ENCODE measurements around the gene RBMS3.

DNA sequence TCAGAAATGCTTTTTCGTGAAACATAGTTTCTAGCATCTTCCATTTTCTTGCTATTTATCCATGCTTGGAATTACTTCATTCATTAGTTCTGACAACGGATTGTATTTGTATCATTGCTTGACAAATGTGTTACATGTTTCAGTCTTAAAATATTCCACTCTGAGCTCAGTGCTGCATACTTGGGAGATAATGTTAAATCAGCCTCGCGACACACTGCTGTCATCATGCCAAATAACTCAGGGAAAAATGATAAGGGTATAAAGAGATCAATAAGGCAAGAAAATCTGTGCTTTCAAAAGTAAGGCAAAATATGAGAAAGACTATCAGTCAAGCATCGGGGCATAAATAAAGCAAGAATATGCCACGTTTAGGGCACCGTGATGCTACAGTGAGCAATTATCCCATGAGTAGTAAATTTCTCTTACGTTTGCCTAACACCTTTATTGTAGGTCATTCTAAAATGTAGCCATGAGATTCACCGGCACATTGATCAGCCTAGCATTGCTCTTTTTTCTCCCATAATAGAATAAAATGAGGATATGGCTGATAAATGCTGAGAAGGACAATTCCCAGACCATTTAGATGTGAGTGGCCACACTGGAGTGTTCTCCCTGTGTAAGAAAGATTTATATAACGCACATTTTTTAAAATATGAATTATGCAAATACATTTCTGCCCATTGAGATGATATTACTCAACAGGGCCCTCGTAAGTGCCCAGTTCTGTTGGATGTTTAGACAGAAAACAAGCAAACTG lies 133.8 kb downstream of the RBMS3 start:
- no peak for TF ChIP-seq EZH2 (IDR thresholded peaks at IDR 0.05; ENCODE audit: low read depth, low read length, severe bottlenecking)
- no peak for TF ChIP-seq POLR2A (IDR thresholded peaks at IDR 0.05; ENCODE audit: control extremely low read depth in 1 of 2, low read depth in 2 of 2, low read length in 2 of 2)
- TF ChIP-seq CEBPB (IDR thresholded peaks at IDR 0.05; ENCODE audit: low read depth, low read length): no peak
- TF ChIP-seq, protein P1, sequence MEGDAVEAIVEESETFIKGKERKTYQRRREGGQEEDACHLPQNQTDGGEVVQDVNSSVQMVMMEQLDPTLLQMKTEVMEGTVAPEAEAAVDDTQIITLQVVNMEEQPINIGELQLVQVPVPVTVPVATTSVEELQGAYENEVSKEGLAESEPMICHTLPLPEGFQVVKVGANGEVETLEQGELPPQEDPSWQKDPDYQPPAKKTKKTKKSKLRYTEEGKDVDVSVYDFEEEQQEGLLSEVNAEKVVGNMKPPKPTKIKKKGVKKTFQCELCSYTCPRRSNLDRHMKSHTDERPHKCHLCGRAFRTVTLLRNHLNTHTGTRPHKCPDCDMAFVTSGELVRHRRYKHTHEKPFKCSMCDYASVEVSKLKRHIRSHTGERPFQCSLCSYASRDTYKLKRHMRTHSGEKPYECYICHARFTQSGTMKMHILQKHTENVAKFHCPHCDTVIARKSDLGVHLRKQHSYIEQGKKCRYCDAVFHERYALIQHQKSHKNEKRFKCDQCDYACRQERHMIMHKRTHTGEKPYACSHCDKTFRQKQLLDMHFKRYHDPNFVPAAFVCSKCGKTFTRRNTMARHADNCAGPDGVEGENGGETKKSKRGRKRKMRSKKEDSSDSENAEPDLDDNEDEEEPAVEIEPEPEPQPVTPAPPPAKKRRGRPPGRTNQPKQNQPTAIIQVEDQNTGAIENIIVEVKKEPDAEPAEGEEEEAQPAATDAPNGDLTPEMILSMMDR (IDR thresholded peaks at IDR 0.05; ENCODE audit: control extremely low read depth in 1 of 3, insufficient read depth in 1 of 3, low read depth in 1 of 3, low read length in 3 of 3): no peak
- TF ChIP-seq HDAC2 (IDR thresholded peaks at IDR 0.05; ENCODE audit: borderline replicate concordance in 1 of 2, low read depth in 2 of 2, low read length in 2 of 2): no peak
- TF ChIP-seq, protein P2, sequence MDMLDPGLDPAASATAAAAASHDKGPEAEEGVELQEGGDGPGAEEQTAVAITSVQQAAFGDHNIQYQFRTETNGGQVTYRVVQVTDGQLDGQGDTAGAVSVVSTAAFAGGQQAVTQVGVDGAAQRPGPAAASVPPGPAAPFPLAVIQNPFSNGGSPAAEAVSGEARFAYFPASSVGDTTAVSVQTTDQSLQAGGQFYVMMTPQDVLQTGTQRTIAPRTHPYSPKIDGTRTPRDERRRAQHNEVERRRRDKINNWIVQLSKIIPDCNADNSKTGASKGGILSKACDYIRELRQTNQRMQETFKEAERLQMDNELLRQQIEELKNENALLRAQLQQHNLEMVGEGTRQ (IDR thresholded peaks at IDR 0.05; ENCODE audit: low read length): no peak
- TF ChIP-seq, protein P3, sequence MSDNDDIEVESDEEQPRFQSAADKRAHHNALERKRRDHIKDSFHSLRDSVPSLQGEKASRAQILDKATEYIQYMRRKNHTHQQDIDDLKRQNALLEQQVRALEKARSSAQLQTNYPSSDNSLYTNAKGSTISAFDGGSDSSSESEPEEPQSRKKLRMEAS (IDR thresholded peaks at IDR 0.05): no peak
